Measurements from ENCODE around the gene DGKB. TPM values are rescaled to one million over a fixed set of nuclear protein-coding genes. Genes with fewer than 3 reads are reported as not detected.

DGKB gene
- total and polyA plus RNA-seq, 2 donors (not counting 1 experiment from before 2014, with no cell fraction given), result 0.31 TPM; not detected in 1

- no peaks in the 10 kb centered on the region for H3K27me3 ChIP-seq (ENCODE audit: control insufficient read depth, insufficient read depth, low read length)
- H3K4me3 ChIP-seq (replicated peaks in 1 of 4; ENCODE audit: control extremely low read depth in 1 of 4, insufficient read depth in 1 of 4, low read depth in 3 of 4, low read length in 4 of 4), result no peak overlapping the region
- TF ChIP-seq EZH2 (IDR thresholded peaks at IDR 0.05; ENCODE audit: low read length, missing control alignments) (no peak), CTCF (conservative IDR thresholded peaks at IDR 0.05 in 1 of 2, IDR thresholded peaks at IDR 0.05 in 1 of 2; ENCODE audit: low read depth in 1 of 2, low read length in 2 of 2) (no peak)
- H3K9ac ChIP-seq (ENCODE audit: insufficient read depth, low read length), result no peak overlapping the region
- H2AFZ ChIP-seq (ENCODE audit: low read length), result no peak overlapping the region
- no peaks in the 10 kb centered on the region for H3K4me1 ChIP-seq (ENCODE audit: control insufficient read depth, extremely low read depth, insufficient read depth, low read length)
- no peaks in the 10 kb centered on the region for H4K20me1 ChIP-seq (ENCODE audit: control insufficient read depth, extremely low read depth, insufficient read depth, low read length)
- no peak for DNase-seq (ENCODE audit: low read depth in 2 of 2)
- no peak overlapping the region for H3K4me2 ChIP-seq (ENCODE audit: extremely low read depth, insufficient read depth, low read length)
- H3K79me2 ChIP-seq (ENCODE audit: control insufficient read depth, insufficient read depth, low read length), result no peaks in the 10 kb centered on the region
- H3K27ac ChIP-seq (ENCODE audit: insufficient read depth, low read length), result no peak overlapping the region
- no peaks in the 10 kb centered on the region for H3K9me3 ChIP-seq (ENCODE audit: control insufficient read depth, insufficient read depth, low read depth, low read length)
- H3K36me3 ChIP-seq (ENCODE audit: control insufficient read depth, insufficient read depth, low read length), result no peaks in the 10 kb centered on the region
Observed at GRCh38 chr7:14376711-14377110, 525.8 kb downstream of the DGKB start.

- Histone ChIP-seq H3K9me3 (ENCODE audit: control insufficient read depth, insufficient read depth, low read depth, low read length) (no peaks in the 10 kb centered on the region), H3K4me3 (replicated peaks in 1 of 4; ENCODE audit: control extremely low read depth in 1 of 4, insufficient read depth in 1 of 4, low read depth in 3 of 4, low read length in 4 of 4) (no peak overlapping the region), H2AFZ (ENCODE audit: low read length) (no peak overlapping the region), H3K36me3 (ENCODE audit: control insufficient read depth, insufficient read depth, low read length) (no peaks in the 10 kb centered on the region), H3K9ac (ENCODE audit: insufficient read depth, low read length) (no peak overlapping the region), H3K4me2 (ENCODE audit: extremely low read depth, insufficient read depth, low read length) (no peak overlapping the region), H3K79me2 (ENCODE audit: control insufficient read depth, insufficient read depth, low read length) (no peaks in the 10 kb centered on the region), H3K4me1 (ENCODE audit: control insufficient read depth, extremely low read depth, insufficient read depth, low read length) (no peaks in the 10 kb centered on the region), H4K20me1 (ENCODE audit: control insufficient read depth, extremely low read depth, insufficient read depth, low read length) (no peaks in the 10 kb centered on the region), H3K27ac (ENCODE audit: insufficient read depth, low read length) (no peak overlapping the region), H3K27me3 (ENCODE audit: control insufficient read depth, insufficient read depth, low read length) (no peaks in the 10 kb centered on the region)
- no peak for DNase-seq (ENCODE audit: low read depth in 2 of 2)
- no peak for TF ChIP-seq CTCF (conservative IDR thresholded peaks at IDR 0.05 in 1 of 2, IDR thresholded peaks at IDR 0.05 in 1 of 2; ENCODE audit: low read depth in 1 of 2, low read length in 2 of 2)
- no peak for TF ChIP-seq EZH2 (IDR thresholded peaks at IDR 0.05; ENCODE audit: low read length, missing control alignments)
Observed at GRCh38 chr7:14375998-14376397, 526.6 kb downstream of the DGKB start.

- TF ChIP-seq EZH2 (IDR thresholded peaks at IDR 0.05; ENCODE audit: low read length, missing control alignments) (no peak), CTCF (conservative IDR thresholded peaks at IDR 0.05 in 1 of 2, IDR thresholded peaks at IDR 0.05 in 1 of 2; ENCODE audit: low read depth in 1 of 2, low read length in 2 of 2) (no peak)
- Histone ChIP-seq H3K9ac (ENCODE audit: insufficient read depth, low read length) (no peak overlapping the region), H3K27ac (ENCODE audit: insufficient read depth, low read length) (no peak overlapping the region), H3K4me2 (ENCODE audit: extremely low read depth, insufficient read depth, low read length) (no peak overlapping the region), H3K79me2 (ENCODE audit: control insufficient read depth, insufficient read depth, low read length) (no peaks in the 10 kb centered on the region), H3K4me1 (ENCODE audit: control insufficient read depth, extremely low read depth, insufficient read depth, low read length) (no peaks in the 10 kb centered on the region), H3K36me3 (ENCODE audit: control insufficient read depth, insufficient read depth, low read length) (no peaks in the 10 kb centered on the region), H2AFZ (ENCODE audit: low read length) (no peak overlapping the region), H3K27me3 (ENCODE audit: control insufficient read depth, insufficient read depth, low read length) (no peaks in the 10 kb centered on the region), H4K20me1 (ENCODE audit: control insufficient read depth, extremely low read depth, insufficient read depth, low read length) (no peaks in the 10 kb centered on the region), H3K4me3 (replicated peaks in 1 of 4; ENCODE audit: control extremely low read depth in 1 of 4, insufficient read depth in 1 of 4, low read depth in 3 of 4, low read length in 4 of 4) (no peak overlapping the region), H3K9me3 (ENCODE audit: control insufficient read depth, insufficient read depth, low read depth, low read length) (no peaks in the 10 kb centered on the region)
- DNase-seq (ENCODE audit: low read depth in 2 of 2), result no peak
Observed at GRCh38 chr7:14374336-14374735, 528.2 kb downstream of the DGKB start.
